GM19455 (cell line): ENCODE measurements around the gene CCDC9B.

Experiments
- ATAC-seq: cut with Tn5 transposase; IDR thresholded peaks from one replicate; pipeline ENCODE4 v1.9.1; 2021; ENCODE audit not compliant: unreplicated experiment

The CCDC9B gene

GRCh38 chr15:40293006-40293405 is 47.7 kb downstream of the CCDC9B start:
- no peak for ATAC-seq

DNA sequence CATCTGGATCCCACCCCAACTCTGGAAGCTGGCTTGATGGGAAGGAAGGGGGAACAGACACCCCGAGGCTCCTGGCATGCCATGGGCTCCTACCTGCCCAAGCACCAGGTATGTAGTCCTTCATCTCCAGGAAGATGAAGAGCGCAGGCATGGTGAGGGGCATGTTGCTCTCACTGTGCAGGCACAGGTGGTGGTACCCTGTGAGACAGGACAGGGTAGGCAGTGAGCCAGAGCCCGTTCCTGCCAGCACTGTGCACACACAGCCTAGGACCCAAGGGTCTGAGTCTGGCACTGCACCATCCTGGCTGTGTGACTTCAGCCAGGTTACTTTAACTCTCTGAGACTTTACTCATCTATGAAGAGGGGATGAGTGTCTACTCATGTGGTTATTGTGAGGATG is 48.5 kb downstream of the CCDC9B start:
- no peak for ATAC-seq

DNA sequence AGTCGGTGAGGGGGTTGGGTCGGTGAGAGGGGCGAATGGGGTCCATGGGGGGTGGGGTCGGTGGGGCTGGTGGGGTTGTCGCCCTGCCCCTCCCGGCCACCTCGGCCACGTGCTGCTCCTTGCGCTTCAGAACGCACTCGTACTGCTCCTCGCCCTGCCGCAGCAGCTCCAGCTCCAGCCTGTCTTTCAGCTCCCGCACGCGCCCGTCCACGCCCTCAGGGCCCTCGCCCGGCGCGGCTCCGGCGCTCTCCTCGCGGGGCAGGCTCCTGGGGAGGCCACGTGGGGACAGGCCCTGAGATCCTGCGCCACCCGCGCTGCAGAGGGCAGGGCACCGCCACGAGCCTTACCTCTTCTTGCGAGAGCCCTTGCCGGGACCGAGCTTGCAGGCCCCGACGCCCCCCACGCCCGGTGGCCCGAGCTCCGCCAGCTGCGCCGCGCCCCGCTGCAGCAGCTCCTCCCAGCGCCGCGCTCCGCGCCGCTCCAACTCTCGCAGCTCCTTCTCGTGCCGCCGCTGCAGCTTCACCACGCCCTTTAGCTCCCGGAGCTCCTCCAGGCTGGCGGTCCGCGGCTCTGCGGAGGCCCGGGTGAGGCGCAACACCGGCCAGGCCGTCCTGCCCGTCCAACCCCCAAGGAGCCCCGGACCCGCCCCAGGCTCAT is 49.7 kb downstream of the CCDC9B start:
- no peak for ATAC-seq

DNA sequence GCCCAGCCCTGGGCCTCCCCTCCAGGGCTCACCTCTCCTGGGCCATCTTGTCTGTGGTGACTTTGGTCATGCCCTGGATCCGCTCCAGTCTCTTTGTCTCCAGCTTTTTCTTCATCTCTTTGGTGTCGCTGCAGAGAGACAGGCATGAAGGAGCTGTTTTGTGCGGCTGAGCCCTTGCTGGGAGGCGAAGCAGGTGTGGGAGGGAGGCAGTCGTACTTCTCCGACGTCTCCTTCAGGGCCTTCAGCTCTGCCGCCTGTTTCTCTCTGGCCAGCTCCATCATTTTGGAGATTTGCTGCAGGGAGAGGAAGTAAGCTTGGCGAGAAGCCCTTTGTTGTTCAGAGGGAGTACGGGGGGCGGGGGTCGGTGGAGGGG is 50.2 kb downstream of the CCDC9B start:
- ATAC-seq: no peak

DNA sequence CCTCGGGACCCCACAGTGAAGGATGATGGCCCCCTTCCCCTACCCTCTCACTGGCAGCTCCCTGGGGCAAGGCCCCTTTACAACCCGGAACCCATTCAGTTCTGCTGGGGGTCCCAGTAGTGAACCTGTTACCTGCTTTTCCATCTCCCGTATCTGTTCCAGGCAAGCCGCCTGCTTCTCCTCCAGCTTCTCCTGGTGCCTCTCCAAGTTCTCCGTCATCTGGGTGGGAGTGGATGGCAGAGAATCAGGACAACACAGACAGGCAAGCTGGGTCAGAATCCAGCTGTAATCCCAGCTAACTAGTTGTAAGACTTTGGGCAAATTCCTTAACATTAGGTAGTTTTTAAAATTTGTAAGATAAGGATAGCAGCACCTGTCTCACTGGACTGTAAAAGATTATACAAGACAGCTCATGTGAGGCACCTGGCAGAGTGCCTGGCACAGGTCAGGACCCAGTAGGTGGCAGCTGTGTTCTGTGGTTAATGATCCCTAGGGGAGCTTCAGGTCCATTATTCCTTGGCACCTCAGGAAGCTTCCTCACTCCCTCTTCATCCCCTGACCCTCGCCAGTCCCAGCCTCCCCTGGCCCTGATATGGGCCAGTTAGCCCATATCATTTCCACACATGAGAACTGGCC is 51.5 kb downstream of the CCDC9B start:
- ATAC-seq: no peak

DNA sequence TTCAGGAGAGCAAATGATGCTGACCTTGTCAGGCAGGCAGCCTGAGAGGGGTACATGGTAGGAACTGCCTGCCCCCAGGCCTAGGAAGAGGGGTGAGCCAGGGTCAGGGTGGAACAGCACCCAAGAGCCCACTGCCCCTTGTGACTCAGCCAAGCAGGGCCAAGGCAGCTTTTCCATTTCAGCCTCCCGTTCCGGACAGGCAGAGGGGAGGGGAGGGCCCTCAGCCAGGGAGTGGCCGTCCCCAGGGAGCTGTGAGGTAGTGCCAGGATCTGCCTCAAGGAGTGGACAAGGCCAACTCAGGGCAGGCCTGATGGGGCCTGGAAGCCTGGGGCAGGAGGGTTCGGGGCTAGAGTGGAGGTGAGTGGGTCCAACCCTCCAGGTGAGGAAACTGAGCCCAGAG is 52.8 kb downstream of the CCDC9B start:
- no peak for ATAC-seq

DNA sequence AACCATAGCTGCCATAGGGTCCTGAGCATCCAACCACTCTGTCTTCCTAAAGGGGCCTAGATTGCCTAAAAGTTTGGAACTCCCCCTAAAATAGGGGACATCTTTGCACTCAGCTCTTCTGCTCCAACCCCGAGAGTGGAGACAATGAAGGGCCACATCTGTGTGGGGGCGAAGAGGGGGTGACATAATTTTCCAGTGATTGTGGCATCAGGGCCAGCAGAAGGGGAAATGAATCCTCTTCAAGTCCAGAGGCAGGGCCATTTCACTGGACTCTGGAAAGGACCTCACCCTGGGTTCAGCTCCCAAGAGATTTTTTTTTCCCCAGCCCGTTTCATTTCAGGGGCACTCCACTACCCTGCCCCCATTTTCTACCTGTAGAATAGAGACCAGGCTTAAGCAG is 53.2 kb downstream of the CCDC9B start:
- ATAC-seq: no peak

GRCh38 chr15:40286794-40287193 is 53.9 kb downstream of the CCDC9B start:
- no peak for ATAC-seq

- ATAC-seq: no peak
Measured at GRCh38 chr15:40286061-40286532, 54.6 kb downstream of the CCDC9B start.

DNA sequence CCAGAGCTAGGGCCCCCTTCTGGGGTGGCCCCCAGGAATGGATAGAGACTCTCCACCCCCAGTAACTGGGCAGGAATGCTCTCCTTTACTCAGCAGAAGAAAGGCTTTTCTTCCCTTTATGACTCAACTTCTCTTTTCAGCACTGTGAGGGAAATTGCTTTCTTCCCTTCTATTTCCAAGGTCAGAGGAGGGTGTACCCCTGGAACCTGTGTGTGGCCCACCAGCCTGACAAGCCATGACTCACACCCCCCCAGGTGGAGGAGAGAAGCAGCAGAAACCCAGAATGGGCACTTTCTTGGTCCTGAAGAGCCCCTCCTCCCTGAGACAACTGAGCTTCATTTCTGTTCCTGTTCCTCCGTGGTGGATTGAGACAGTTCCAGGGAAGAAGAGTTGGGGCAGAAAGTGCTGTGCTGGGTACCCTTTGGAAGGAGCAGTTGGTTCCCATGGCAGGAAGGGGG is 55.2 kb downstream of the CCDC9B start:
- ATAC-seq: no peak

DNA sequence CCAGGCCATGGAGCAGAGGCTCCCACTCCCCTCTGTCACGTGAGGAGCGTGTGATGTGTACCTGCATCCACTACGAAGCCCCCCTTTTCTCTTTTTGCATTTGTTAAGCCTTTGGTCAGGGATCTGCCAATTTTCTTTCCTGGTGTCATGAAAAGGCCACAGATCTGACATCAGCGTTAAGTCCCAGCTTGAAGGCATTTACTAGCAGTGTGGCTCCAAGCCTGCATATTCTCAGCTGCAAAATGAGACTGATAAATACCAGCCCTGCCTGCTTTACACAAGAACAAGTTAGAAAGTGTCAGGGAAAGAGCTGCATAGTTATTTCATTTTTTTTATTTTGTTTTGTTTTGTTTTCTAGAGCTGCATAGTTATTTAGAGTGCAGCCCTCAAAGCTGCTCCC is 55.6 kb downstream of the CCDC9B start:
- no peak for ATAC-seq

GRCh38 chr15:40283615-40284300 is 57.0 kb downstream of the CCDC9B start:
- no peak for ATAC-seq

DNA sequence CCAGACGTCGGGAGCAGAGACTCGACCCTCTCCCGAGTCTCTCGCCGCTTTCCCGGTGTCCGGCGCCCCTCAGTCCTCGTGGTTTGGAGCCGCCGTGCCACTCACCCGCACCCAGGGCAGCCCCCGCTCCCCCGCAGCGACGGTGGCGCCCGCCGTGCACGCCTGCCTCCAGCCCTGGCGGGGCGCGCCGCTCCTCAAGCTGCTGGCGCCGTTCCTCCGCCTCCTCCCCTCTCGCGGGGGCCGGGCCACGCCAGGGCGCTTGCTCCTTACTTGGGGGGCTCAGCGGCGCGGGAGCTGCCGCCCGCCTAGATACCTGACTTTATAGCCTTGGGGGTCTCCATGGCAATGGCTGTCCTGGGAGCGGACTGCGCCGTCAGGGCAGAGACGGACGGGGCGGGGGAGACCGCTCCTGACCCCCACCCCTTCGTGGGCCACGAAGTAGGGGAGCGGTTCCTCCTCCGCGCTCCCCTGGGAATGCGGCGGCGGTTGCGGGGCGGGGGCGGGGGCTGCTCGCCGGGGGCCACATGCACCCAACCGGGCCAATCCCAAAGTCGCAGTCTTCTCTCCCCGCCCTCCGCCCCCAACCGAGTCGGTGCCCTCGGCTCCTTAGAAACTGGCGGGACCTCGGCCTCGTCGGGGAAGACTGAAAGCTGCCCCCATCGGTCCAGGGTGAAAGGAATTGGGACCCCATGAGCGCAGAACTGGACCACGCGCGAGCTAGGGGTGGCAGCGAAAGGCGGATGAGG is 57.7 kb downstream of the CCDC9B start, which contains the start of gene ANKRD63:
TSS of gene ANKRD63 (minus strand) at position 196 of the 746 bp plus-strand sequence. CDS start 478 bp downstream, outside the sequence.
- ATAC-seq: no peak

- no peak for ATAC-seq
Measured at GRCh38 chr15:40282147-40282868, 58.4 kb downstream of the CCDC9B start.

GRCh38 chr15:40281801-40282146 is 59.0 kb downstream of the CCDC9B start:
- ATAC-seq: no peak
